HepG2 (cell line): Measurements from ENCODE around the gene AHSP. TPM values are rescaled to one million over a fixed set of nuclear protein-coding genes. Genes with fewer than 3 reads are reported as not detected.
A peak's percentile ranks its signal among the peaks of the same experiment; 100 is the strongest.

Experiments
- ATF7-NPFF ChIP-seq: sonication (generic); formaldehyde crosslinking; IDR thresholded peaks from 2 replicates; pipeline ENCODE4 v1.8.1; 2023; ENCODE audit warnings: mild to moderate bottlenecking, low read depth, missing genetic modification reagents, moderate library complexity
- BATF2 ChIP-seq: sonication (generic); formaldehyde crosslinking; IDR thresholded peaks from 2 replicates; pipeline ENCODE4 v1.8.0; 2022; ENCODE audit warnings: mild to moderate bottlenecking, missing genetic modification reagents, moderate library complexity
- CC2D1A ChIP-seq: sonication (generic); formaldehyde crosslinking; IDR thresholded peaks from 2 replicates; pipeline ENCODE4 v1.8.1; 2023; ENCODE audit warnings: mild to moderate bottlenecking, missing genetic modification reagents
- FOXP1 ChIP-seq, 2 experiments: fragments of 450-650 bp in 1 of 2; IDR thresholded peaks; 2 replicates each; pipeline ENCODE4 v1.6.1; 2017 to 2018; ENCODE audit warnings: antibody characterized with exemption in 1 of 2
- GABPA ChIP-seq, 2 experiments: IDR thresholded peaks; 2 replicates each; pipeline ENCODE4 v1.6.1; 2011 to 2016; ENCODE audit warnings: low read depth in 2 of 2, low read length in 1 of 2, missing biosample characterization in 1 of 2, missing genetic modification characterization in 1 of 2
- HDAC6 ChIP-seq: fragments of 200-600 bp; sonication (generic); IDR thresholded peaks from 2 replicates; pipeline ENCODE4 v1.7.0; 2017; ENCODE audit warnings: mild to moderate bottlenecking, antibody characterized with exemption, low read length, low read depth
- HHEX ChIP-seq: IDR thresholded peaks from 2 replicates; pipeline ENCODE4 v1.6.1; 2016; ENCODE audit warnings: control low read depth
- KDM5B ChIP-seq: sonication (generic); formaldehyde crosslinking; IDR thresholded peaks from 2 replicates; pipeline ENCODE4 v1.4.0; 2020; ENCODE audit warnings: missing genetic modification reagents, mild to moderate bottlenecking, borderline replicate concordance
- MLLT10 ChIP-seq: sonication (generic); formaldehyde crosslinking; IDR thresholded peaks from 2 replicates; pipeline ENCODE4 v1.4.0; 2020; ENCODE audit warnings: missing genetic modification reagents
- NFYC ChIP-seq: IDR thresholded peaks from 2 replicates; pipeline ENCODE4 v1.6.1; 2016; ENCODE audit warnings: missing genetic modification reagents, missing compliant biosample characterization
- ONECUT2 ChIP-seq: sonication (generic); formaldehyde crosslinking; IDR thresholded peaks from 2 replicates; pipeline ENCODE4 v1.4.0; 2020; ENCODE audit warnings: missing genetic modification reagents
- SOX13 ChIP-seq, 3 experiments: fragments of 450-650 bp in 1 of 3; sonication (generic) in 1 of 3; formaldehyde crosslinking in 1 of 3; IDR thresholded peaks in 2 of 3; conservative IDR thresholded peaks in 1 of 3; 2 replicates each; pipeline versions ENCODE4 v1.5.0 to v1.6.1; 2016 to 2020; ENCODE audit warnings: antibody characterized with exemption in 1 of 3, mild to moderate bottlenecking in 1 of 3, missing compliant biosample characterization in 1 of 3, missing genetic modification reagents in 1 of 3, moderate library complexity in 1 of 3
- SRY ChIP-seq: sonication (generic); formaldehyde crosslinking; IDR thresholded peaks from 2 replicates; pipeline ENCODE4 v1.8.0; 2022; ENCODE audit warnings: mild to moderate bottlenecking, missing genetic modification reagents
- SYNCRIP ChIP-seq: fragments of 200-400 bp; formaldehyde crosslinking; IDR thresholded peaks from 2 replicates; pipeline ENCODE4 v1.6.1; 2018; ENCODE audit warnings: mild to moderate bottlenecking, low read depth, low read length; ENCODE audit not compliant: insufficient read depth
- TEF ChIP-seq: sonication (generic); formaldehyde crosslinking; IDR thresholded peaks from 2 replicates; pipeline ENCODE4 v1.5.0; 2020; ENCODE audit warnings: missing genetic modification reagents
- TP53 ChIP-seq: sonication (generic); formaldehyde crosslinking; conservative IDR thresholded peaks from 2 replicates; pipeline ENCODE4 v1.4.0; 2020; ENCODE audit warnings: missing genetic modification reagents
- ZBTB37 ChIP-seq: sonication (generic); formaldehyde crosslinking; IDR thresholded peaks from 2 replicates; pipeline ENCODE4 v1.4.0; 2020; ENCODE audit warnings: mild to moderate bottlenecking, missing genetic modification reagents
- ZNF296 ChIP-seq: sonication (generic); formaldehyde crosslinking; conservative IDR thresholded peaks from 2 replicates; pipeline ENCODE4 v1.5.0; 2020; ENCODE audit warnings: mild to moderate bottlenecking, missing genetic modification reagents
- ZNF335 ChIP-seq: sonication (generic); formaldehyde crosslinking; IDR thresholded peaks from 2 replicates; pipeline ENCODE4 v1.4.0; 2020; ENCODE audit warnings: missing genetic modification reagents
- ZNF572 ChIP-seq: sonication (generic); formaldehyde crosslinking; IDR thresholded peaks from 2 replicates; pipeline ENCODE4 v1.5.1; 2020; ENCODE audit warnings: mild to moderate bottlenecking, missing genetic modification reagents
- ZNF710 ChIP-seq: sonication (generic); formaldehyde crosslinking; IDR thresholded peaks from 2 replicates; pipeline ENCODE4 v1.5.0; 2020; ENCODE audit warnings: mild to moderate bottlenecking, missing genetic modification reagents, borderline replicate concordance
- ZSCAN21 ChIP-seq: sonication (generic); formaldehyde crosslinking; IDR thresholded peaks from 2 replicates; pipeline ENCODE4 v1.8.0; 2022; ENCODE audit warnings: mild to moderate bottlenecking, missing genetic modification reagents, moderate library complexity, borderline replicate concordance
- polyA plus RNA-seq, 8 experiments: library from polyadenylated mRNA; depleted of rRNA in 3 of 8; stranded (reverse) in 7 of 8; unstranded in 1 of 8; fragments of >200 nt; fragmentation: Illumina TruSeq in 4 of 8; extraction: Trizol in 4 of 8; gene quantifications; 2 replicates each; pipeline versions ENCODE4 v1.2.1 to v1.2.3, GENCODE V29; 2011 to 2016; ENCODE audit warnings: low read depth in 4 of 8, missing spikeins in 1 of 8, mixed read lengths in 1 of 8; ENCODE audit not compliant: insufficient read depth in 1 of 8
- total RNA-seq, 5 experiments: library from RNA; depleted of rRNA; stranded (reverse); fragments of >200 nt; fragmentation: Illumina TruSeq; extraction: Trizol; gene quantifications; 2 replicates each; pipeline ENCODE4 v1.2.3, GENCODE V29; 2016; ENCODE audit warnings: low read depth in 1 of 5
- TF ChIP-seq, protein P1 (sequence below): sonication (generic); formaldehyde crosslinking; conservative IDR thresholded peaks from 2 replicates; pipeline ENCODE4 v1.5.0; 2020; ENCODE audit warnings: missing genetic modification reagents
- TF ChIP-seq, protein P2 (sequence below): sonication (generic); formaldehyde crosslinking; IDR thresholded peaks from 2 replicates; pipeline ENCODE4 v1.5.0; 2020; ENCODE audit warnings: missing genetic modification reagents

Gene AHSP
- total and polyA plus RNA-seq, 2 of the 13 experiments (the other 11 are each of a cell fraction or from before 2014, with no cell fraction given): not detected

DNA sequence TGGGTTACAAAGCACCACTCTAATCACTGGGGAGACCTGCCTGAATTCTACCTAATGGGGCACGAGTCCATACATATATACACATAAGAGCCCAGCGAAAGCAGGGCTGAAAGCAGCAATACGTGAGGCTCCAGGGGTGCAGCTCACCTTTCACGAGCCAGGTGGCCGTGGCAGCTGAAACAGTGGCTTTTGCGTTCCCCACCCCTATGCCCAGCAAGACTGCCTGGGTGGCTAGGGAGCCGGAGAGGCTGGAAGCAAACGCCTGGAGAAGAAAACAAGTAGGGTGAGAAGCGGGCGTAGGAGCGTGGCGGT is 20.1 kb upstream of the AHSP start (continued):
- TF ChIP-seq ZSCAN21 (no peak; the same call in 1 of the 2 replicates), BATF2 (CRISPR knock-in tag) (no peak), TEF (no peak), ZNF296 (0 out of 2 replicates have a peak, but pooled peaks have one; percentile 34), ZBTB37 (no peak), MLLT10 (CRISPR knock-in tag) (no peak), SOX13 (IDR thresholded peaks at IDR 0.05) (no peak), SOX13 (CRISPR knock-in tag; conservative IDR thresholded peaks at IDR 0.05 in 1 of 2, IDR thresholded peaks at IDR 0.05 in 1 of 2) (no peak), HDAC6 (no peak), CC2D1A (no peak), ONECUT2 (CRISPR knock-in tag) (no peak), SRY (CRISPR knock-in tag) (0 out of 2 replicates have a peak, but pooled peaks have one; percentile 7), NFYC (no peak), HHEX (no peak), ZNF710 (CRISPR knock-in tag) (no peak), GABPA (IDR thresholded peaks at IDR 0.05; ENCODE audit: low read depth, low read length) (no peak), GABPA (CRISPR knock-in tag; IDR thresholded peaks at IDR 0.05; ENCODE audit: low read depth) (no peak), SYNCRIP (no peak), ZNF335 (CRISPR knock-in tag) (no peak), FOXP1 (IDR thresholded peaks at IDR 0.05) (no peak), FOXP1 (CRISPR knock-in tag; IDR thresholded peaks at IDR 0.05) (no peak), ATF7-NPFF (no peak), TP53 (CRISPR knock-in tag) (no peak), KDM5B (no peak), ZNF572 (CRISPR knock-in tag) (no peak)
- TF ChIP-seq, protein P1, sequence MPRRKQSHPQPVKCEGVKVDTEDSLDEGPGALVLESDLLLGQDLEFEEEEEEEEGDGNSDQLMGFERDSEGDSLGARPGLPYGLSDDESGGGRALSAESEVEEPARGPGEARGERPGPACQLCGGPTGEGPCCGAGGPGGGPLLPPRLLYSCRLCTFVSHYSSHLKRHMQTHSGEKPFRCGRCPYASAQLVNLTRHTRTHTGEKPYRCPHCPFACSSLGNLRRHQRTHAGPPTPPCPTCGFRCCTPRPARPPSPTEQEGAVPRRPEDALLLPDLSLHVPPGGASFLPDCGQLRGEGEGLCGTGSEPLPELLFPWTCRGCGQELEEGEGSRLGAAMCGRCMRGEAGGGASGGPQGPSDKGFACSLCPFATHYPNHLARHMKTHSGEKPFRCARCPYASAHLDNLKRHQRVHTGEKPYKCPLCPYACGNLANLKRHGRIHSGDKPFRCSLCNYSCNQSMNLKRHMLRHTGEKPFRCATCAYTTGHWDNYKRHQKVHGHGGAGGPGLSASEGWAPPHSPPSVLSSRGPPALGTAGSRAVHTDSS (CRISPR knock-in tag): no peak
- TF ChIP-seq, protein P2, sequence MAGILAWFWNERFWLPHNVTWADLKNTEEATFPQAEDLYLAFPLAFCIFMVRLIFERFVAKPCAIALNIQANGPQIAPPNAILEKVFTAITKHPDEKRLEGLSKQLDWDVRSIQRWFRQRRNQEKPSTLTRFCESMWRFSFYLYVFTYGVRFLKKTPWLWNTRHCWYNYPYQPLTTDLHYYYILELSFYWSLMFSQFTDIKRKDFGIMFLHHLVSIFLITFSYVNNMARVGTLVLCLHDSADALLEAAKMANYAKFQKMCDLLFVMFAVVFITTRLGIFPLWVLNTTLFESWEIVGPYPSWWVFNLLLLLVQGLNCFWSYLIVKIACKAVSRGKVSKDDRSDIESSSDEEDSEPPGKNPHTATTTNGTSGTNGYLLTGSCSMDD: no peak
